ENCODE data around the gene GALNT2.

GALNT2 gene

GRCh38 chr1:230097370-230097769 is 30.3 kb downstream of the GALNT2 start:
- no peak for DNase-seq

- DNase-seq, result no peak
Measured at GRCh38 chr1:230098723-230099122, 31.7 kb downstream of the GALNT2 start.

GRCh38 chr1:230099465-230099864 is 32.4 kb downstream of the GALNT2 start:
- DNase-seq, result no peak

GRCh38 chr1:230100932-230101331 is 33.9 kb downstream of the GALNT2 start:
- no peak for DNase-seq

GRCh38 chr1:230101556-230101955 is 34.5 kb downstream of the GALNT2 start:
- no peak for DNase-seq

GRCh38 chr1:230102046-230102445 is 35.0 kb downstream of the GALNT2 start:
- DNase-seq, result no peak

GRCh38 chr1:230102472-230102871 is 35.4 kb downstream of the GALNT2 start:
- DNase-seq, result no peak

GRCh38 chr1:230103306-230104173 is 36.5 kb downstream of the GALNT2 start:
- no peak for DNase-seq

GRCh38 chr1:230104395-230105244 is 37.6 kb downstream of the GALNT2 start:
- peak in 3 of 4 experiments; percentile 31 to 45 (median 40) for DNase-seq

GRCh38 chr1:230105245-230105753 is 38.3 kb downstream of the GALNT2 start:
- no peak for DNase-seq

- DNase-seq, result no peak
Measured at GRCh38 chr1:230105754-230106625, 39.0 kb downstream of the GALNT2 start.

GRCh38 chr1:230107941-230108340 is 40.9 kb downstream of the GALNT2 start:
- DNase-seq, result no peak

GRCh38 chr1:230108580-230108979 is 41.5 kb downstream of the GALNT2 start:
- no peak for DNase-seq

- no peak for DNase-seq
Measured at GRCh38 chr1:230109066-230109465, 42.0 kb downstream of the GALNT2 start.

GRCh38 chr1:230109895-230110667 is 43.0 kb downstream of the GALNT2 start:
- peak in 3 of 4 experiments; percentile 30 to 53 (median 32) for DNase-seq

GRCh38 chr1:230110971-230111370 is 43.9 kb downstream of the GALNT2 start:
- DNase-seq, result no peak

- DNase-seq, result no peak
Measured at GRCh38 chr1:230112131-230112701, 45.2 kb downstream of the GALNT2 start.

GRCh38 chr1:230112782-230113181 is 45.7 kb downstream of the GALNT2 start:
- DNase-seq, result no peak

GRCh38 chr1:230113235-230113592 is 46.2 kb downstream of the GALNT2 start:
- DNase-seq, result no peak

GRCh38 chr1:230113593-230114236 is 46.7 kb downstream of the GALNT2 start:
- DNase-seq, result no peak

- DNase-seq, result no peak
Measured at GRCh38 chr1:230114237-230114651, 47.2 kb downstream of the GALNT2 start.
